ENCODE results near the gene ENTPD1. TPM values are rescaled to one million over a fixed set of nuclear protein-coding genes. Genes with fewer than 3 reads are reported as not detected.

ENTPD1 gene
- total and polyA plus RNA-seq, 9 of the 15 experiments (the other 6 are each of a cell fraction or from before 2014, with no cell fraction given), result 0.07 to 1.5 (median 0.37) TPM

DNA sequence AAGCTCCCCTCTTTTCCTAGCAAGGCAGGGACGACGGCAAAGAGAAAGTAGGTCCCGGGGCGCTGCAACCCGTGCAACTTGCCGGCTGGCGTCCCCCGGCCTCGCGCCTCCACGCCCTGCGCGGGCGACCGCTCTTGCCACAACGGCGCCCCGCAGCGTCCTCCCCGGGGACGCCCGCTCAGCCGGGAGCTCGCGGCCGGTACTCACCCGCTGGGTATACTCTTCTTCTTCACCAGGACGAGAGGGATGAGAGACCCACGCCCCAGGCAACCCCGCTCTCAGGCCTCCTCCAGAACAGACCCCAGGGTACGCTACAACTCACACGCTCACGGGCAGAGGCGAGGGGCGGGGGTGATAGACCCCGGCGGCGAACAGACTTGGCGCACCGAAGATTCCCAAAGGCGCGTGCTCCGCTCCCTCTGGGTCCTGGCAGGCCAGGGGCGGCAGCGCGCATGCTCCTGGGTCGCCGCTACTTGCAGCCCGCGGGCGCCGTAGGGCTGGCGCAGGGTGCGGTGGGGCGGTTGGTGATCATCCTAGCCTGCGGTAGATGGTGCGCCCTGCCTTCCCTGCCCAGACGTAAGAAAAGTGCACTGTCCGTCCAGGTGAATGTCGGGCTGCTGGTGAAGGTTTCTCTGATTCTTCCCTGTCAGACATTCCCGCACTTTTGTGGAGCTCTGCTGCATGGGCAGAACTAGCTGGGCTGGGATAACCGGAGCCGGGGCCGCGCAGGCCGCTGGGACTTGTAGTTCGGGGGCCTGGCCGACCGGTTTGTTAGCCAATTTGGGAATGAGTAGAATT, 151.7 kb downstream of the ENTPD1 start, which contains the start of gene CC2D2B (continued):
- TF ChIP-seq, protein P1, sequence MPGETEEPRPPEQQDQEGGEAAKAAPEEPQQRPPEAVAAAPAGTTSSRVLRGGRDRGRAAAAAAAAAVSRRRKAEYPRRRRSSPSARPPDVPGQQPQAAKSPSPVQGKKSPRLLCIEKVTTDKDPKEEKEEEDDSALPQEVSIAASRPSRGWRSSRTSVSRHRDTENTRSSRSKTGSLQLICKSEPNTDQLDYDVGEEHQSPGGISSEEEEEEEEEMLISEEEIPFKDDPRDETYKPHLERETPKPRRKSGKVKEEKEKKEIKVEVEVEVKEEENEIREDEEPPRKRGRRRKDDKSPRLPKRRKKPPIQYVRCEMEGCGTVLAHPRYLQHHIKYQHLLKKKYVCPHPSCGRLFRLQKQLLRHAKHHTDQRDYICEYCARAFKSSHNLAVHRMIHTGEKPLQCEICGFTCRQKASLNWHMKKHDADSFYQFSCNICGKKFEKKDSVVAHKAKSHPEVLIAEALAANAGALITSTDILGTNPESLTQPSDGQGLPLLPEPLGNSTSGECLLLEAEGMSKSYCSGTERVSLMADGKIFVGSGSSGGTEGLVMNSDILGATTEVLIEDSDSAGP (CRISPR knock-in tag; IDR thresholded peaks at IDR 0.05), result no peak
- no peak for TF ChIP-seq NFE2L1 (tag; IDR thresholded peaks at IDR 0.05; ENCODE audit: borderline replicate concordance, low read depth)
- TF ChIP-seq, protein P2, sequence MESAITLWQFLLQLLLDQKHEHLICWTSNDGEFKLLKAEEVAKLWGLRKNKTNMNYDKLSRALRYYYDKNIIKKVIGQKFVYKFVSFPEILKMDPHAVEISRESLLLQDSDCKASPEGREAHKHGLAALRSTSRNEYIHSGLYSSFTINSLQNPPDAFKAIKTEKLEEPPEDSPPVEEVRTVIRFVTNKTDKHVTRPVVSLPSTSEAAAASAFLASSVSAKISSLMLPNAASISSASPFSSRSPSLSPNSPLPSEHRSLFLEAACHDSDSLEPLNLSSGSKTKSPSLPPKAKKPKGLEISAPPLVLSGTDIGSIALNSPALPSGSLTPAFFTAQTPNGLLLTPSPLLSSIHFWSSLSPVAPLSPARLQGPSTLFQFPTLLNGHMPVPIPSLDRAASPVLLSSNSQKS (CRISPR knock-in tag; IDR thresholded peaks at IDR 0.05), result no peak
- peak; percentile 51; the same call in 1 of the 2 replicates for TF ChIP-seq PHF8 (IDR thresholded peaks at IDR 0.05; ENCODE audit: borderline replicate concordance, low read length)
- TF ChIP-seq MTA1 (IDR thresholded peaks at IDR 0.05; ENCODE audit: borderline replicate concordance), result no peak
- TF ChIP-seq, protein P3, sequence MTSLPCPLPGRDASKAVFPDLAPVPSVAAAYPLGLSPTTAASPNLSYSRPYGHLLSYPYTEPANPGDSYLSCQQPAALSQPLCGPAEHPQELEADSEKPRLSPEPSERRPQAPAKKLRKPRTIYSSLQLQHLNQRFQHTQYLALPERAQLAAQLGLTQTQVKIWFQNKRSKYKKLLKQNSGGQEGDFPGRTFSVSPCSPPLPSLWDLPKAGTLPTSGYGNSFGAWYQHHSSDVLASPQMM (CRISPR knock-in tag; IDR thresholded peaks at IDR 0.05), result no peak
- TF ChIP-seq ZNF347 (CRISPR knock-in tag; IDR thresholded peaks at IDR 0.05; ENCODE audit: low read depth), result no peak
- TF ChIP-seq, protein P4, sequence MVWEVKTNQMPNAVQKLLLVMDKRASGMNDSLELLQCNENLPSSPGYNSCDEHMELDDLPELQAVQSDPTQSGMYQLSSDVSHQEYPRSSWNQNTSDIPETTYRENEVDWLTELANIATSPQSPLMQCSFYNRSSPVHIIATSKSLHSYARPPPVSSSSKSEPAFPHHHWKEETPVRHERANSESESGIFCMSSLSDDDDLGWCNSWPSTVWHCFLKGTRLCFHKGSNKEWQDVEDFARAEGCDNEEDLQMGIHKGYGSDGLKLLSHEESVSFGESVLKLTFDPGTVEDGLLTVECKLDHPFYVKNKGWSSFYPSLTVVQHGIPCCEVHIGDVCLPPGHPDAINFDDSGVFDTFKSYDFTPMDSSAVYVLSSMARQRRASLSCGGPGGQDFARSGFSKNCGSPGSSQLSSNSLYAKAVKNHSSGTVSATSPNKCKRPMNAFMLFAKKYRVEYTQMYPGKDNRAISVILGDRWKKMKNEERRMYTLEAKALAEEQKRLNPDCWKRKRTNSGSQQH (CRISPR knock-in tag; IDR thresholded peaks at IDR 0.05), result no peak
- 0 out of 2 replicates have a peak, but pooled peaks have one; percentile 15 for TF ChIP-seq DIDO1 (tag; IDR thresholded peaks at IDR 0.05; ENCODE audit: low read depth)
- no peak for TF ChIP-seq MAFK (IDR thresholded peaks at IDR 0.05; ENCODE audit: low read length)
- TF ChIP-seq RAD21 (CRISPR knock-in tag; conservative IDR thresholded peaks at IDR 0.05 in 1 of 2, IDR thresholded peaks at IDR 0.05 in 1 of 2), result no peak
- no peak for TF ChIP-seq ZFP36 (IDR thresholded peaks at IDR 0.05; ENCODE audit: low read depth, low read length, partially characterized antibody)
- TF ChIP-seq CCNT2 (IDR thresholded peaks at IDR 0.05; ENCODE audit: borderline replicate concordance, extremely low read depth, insufficient read length, low read depth, low read length), result no peak
- TF ChIP-seq ZNF764 (CRISPR knock-in tag; IDR thresholded peaks at IDR 0.05; ENCODE audit: low read depth), result no peak
- no peak for TF ChIP-seq MXI1 (IDR thresholded peaks at IDR 0.05; ENCODE audit: low read depth, low read length)
- no peak for TF ChIP-seq CHD1 (IDR thresholded peaks at IDR 0.05; ENCODE audit: low read length)
- TF ChIP-seq TRIM24 (IDR thresholded peaks at IDR 0.05), result no peak
- TF ChIP-seq CBX1 (IDR thresholded peaks at IDR 0.05; ENCODE audit: low read depth), result 0 out of 2 replicates have a peak, but pooled peaks have one; percentile 7
- no peak for TF ChIP-seq GTF2F1 (IDR thresholded peaks at IDR 0.05; ENCODE audit: low read depth, low read length)
- TF ChIP-seq ZNF696 (CRISPR knock-in tag; conservative IDR thresholded peaks at IDR 0.05), result no peak
- TF ChIP-seq ZFX (CRISPR knock-in tag; IDR thresholded peaks at IDR 0.05), result peak; percentile 33
- TF ChIP-seq HNRNPLL (IDR thresholded peaks at IDR 0.05; ENCODE audit: low read depth, low read length, poor library complexity, severe bottlenecking), result peak; percentile 96
- TF ChIP-seq ZNF644 (tag; IDR thresholded peaks at IDR 0.05; ENCODE audit: low read depth), result no peak

Data from K562 (cell line).